Measurements from ENCODE around the gene AGXT. TPM values are rescaled to one million over a fixed set of nuclear protein-coding genes. Genes with fewer than 3 reads are reported as not detected.

AGXT gene
- total RNA-seq, 2 experiments from 2014 or later, result not detected

- CTCF ChIA-PET (ENCODE audit: unreplicated experiment), result interaction anchor here (0.6 kb wide), 1 partner anchor 118 kb away, joined by 3 read pairs; no protein-coding TSS in a partner anchor
- no TSS peak for BruUV-seq (replicated peaks)
These were observed 34.8 kb upstream of the AGXT start for GRCh38 chr2:240833724-240834285.

GRCh38 chr2:240834377-240834975 is 34.1 kb upstream of the AGXT start:
- Histone ChIP-seq H3K27ac (ENCODE audit: low read depth, low read length, poor library complexity, severe bottlenecking) (no peak overlapping the region), H3K4me1 (ENCODE audit: insufficient read depth, low read length, poor library complexity, severe bottlenecking) (peaks cover 5% of the 10 kb centered on the region), H3K36me3 (ENCODE audit: insufficient read depth, low read length) (no peaks in the 10 kb centered on the region), H3K4me2 (ENCODE audit: low read length) (no peak overlapping the region), H4K20me1 (ENCODE audit: insufficient read depth, low read length) (no peaks in the 10 kb centered on the region), H3K9me2 (ENCODE audit: insufficient read depth, low read length) (no peaks in the 10 kb centered on the region), H3K4me3 (ENCODE audit: low read depth, low read length, poor library complexity, severe bottlenecking) (no peak overlapping the region), H3K79me2 (ENCODE audit: insufficient read depth, low read depth, low read length) (no peaks in the 10 kb centered on the region), H3K9me3 (ENCODE audit: low read length) (no peaks in the 10 kb centered on the region), H2AFZ (ENCODE audit: low read length) (no peak overlapping the region)
- DNase-seq (ENCODE audit: low spot score), result peak; percentile 9
- TF ChIP-seq EZH2phosphoT487 (IDR thresholded peaks at IDR 0.05; ENCODE audit: borderline replicate concordance, low read depth, low read length) (no peak), CTCF (conservative IDR thresholded peaks at IDR 0.05; ENCODE audit: low read length) (peak; percentile 51)
- ChIA-PET POLR2A (no interaction called here), CTCF (ENCODE audit: unreplicated experiment) (interaction anchor here (0.6 kb wide), 1 partner anchor 119 kb away, joined by 3 read pairs; no protein-coding TSS in a partner anchor)
- no TSS peak for BruUV-seq (replicated peaks)
- intact Hi-C loops (cut with micrococcal nuclease; ENCODE audit: unreplicated experiment), result no loop called here

More at GRCh38 chr2:240833724-240834285, 34.8 kb upstream of the AGXT start:
- Histone ChIP-seq H3K9me3 (ENCODE audit: low read length) (no peaks in the 10 kb centered on the region), H3K9me2 (ENCODE audit: insufficient read depth, low read length) (no peaks in the 10 kb centered on the region), H3K4me2 (ENCODE audit: low read length) (no peak overlapping the region), H3K4me1 (ENCODE audit: insufficient read depth, low read length, poor library complexity, severe bottlenecking) (peaks cover 5% of the 10 kb centered on the region), H3K27ac (ENCODE audit: low read depth, low read length, poor library complexity, severe bottlenecking) (no peak overlapping the region), H3K79me2 (ENCODE audit: insufficient read depth, low read depth, low read length) (no peaks in the 10 kb centered on the region), H2AFZ (ENCODE audit: low read length) (no peak overlapping the region), H4K20me1 (ENCODE audit: insufficient read depth, low read length) (no peaks in the 10 kb centered on the region), H3K4me3 (ENCODE audit: low read depth, low read length, poor library complexity, severe bottlenecking) (no peak overlapping the region), H3K36me3 (ENCODE audit: insufficient read depth, low read length) (no peaks in the 10 kb centered on the region)
- intact Hi-C loops (cut with micrococcal nuclease; ENCODE audit: unreplicated experiment), result no loop called here
- DNase-seq (ENCODE audit: low spot score), result no peak
- TF ChIP-seq EZH2phosphoT487 (IDR thresholded peaks at IDR 0.05; ENCODE audit: borderline replicate concordance, low read depth, low read length) (no peak), CTCF (conservative IDR thresholded peaks at IDR 0.05; ENCODE audit: low read length) (no peak)
- POLR2A ChIA-PET, result no interaction called here

- TF ChIP-seq CTCF (conservative IDR thresholded peaks at IDR 0.05; ENCODE audit: low read length) (no peak), EZH2phosphoT487 (IDR thresholded peaks at IDR 0.05; ENCODE audit: borderline replicate concordance, low read depth, low read length) (no peak)
- no TSS peak for BruUV-seq (replicated peaks)
- no peak overlapping the region for H2AFZ ChIP-seq (ENCODE audit: low read length)
- intact Hi-C loops (cut with micrococcal nuclease; ENCODE audit: unreplicated experiment), result no loop called here
- POLR2A ChIA-PET, result no interaction called here
- H3K27ac ChIP-seq (ENCODE audit: low read depth, low read length, poor library complexity, severe bottlenecking), result no peak overlapping the region
- no peak for DNase-seq (ENCODE audit: low spot score)
- H3K79me2 ChIP-seq (ENCODE audit: insufficient read depth, low read depth, low read length), result no peaks in the 10 kb centered on the region
- H3K36me3 ChIP-seq (ENCODE audit: insufficient read depth, low read length), result no peaks in the 10 kb centered on the region
- no peaks in the 10 kb centered on the region for H3K9me3 ChIP-seq (ENCODE audit: low read length)
- H3K9me2 ChIP-seq (ENCODE audit: insufficient read depth, low read length), result no peaks in the 10 kb centered on the region
- H4K20me1 ChIP-seq (ENCODE audit: insufficient read depth, low read length), result no peaks in the 10 kb centered on the region
- H3K4me3 ChIP-seq (ENCODE audit: low read depth, low read length, poor library complexity, severe bottlenecking), result no peak overlapping the region
- H3K4me1 ChIP-seq (ENCODE audit: insufficient read depth, low read length, poor library complexity, severe bottlenecking), result peaks cover 5% of the 10 kb centered on the region
- H3K4me2 ChIP-seq (ENCODE audit: low read length), result no peak overlapping the region
- CTCF ChIA-PET (ENCODE audit: unreplicated experiment), result no interaction called here
These were observed 33.1 kb upstream of the AGXT start for GRCh38 chr2:240835528-240835927.
